Retina (tissue), 1 donor: ENCODE results near the gene RNU6-1.

Source experiments
- DNase-seq: peaks from one replicate; pipeline ENCODE4 v3.0.0-alpha.2; 2016

RNU6-1 gene

DNA sequence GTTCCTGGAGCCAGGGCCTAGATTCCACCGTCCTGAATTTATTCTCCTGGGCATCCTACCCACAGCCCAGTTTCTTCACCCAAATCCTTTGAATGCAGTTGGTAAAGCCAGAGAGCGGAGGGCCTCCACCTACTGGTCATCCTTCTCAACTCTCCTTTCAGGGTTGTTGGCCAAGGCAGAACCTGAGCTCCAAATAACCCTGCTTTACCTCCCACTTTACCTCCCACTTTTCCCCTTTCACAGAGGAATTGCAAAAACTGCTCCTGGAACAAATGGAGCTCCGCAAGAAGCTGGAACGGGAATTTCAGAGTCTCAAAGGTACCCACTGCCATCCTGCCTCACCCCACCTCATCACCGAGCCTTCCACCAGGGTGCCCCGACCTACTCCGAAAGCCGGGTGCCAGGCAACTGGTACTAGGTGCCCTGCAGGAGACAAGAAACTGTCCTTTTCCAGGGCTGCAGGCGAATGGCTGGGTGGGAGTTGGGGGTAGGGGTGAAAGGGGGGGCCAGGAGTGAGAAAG lies 7.8 kb downstream of the RNU6-1 start:
- peak; percentile 52 for DNase-seq

DNA sequence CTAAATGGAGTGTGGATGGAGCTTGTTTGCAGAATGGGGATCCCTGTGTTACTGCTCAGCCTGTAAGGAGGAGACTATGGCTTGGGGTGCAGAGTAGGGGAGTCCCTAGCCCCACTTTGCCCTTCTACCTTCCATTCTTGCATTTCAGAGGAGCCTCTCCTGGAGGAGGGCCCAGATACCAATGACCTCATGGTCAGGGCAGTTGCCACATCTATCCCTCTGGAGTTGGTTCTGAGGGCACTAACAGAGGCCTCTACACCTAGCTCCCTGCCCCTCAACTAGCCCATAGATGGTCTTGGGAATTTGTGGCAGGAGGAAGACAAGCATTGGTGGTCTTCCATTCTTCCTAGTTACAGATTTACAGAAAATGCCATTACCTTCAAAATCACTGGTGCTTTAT lies 8.5 kb downstream of the RNU6-1 start:
- DNase-seq, result no peak

DNA sequence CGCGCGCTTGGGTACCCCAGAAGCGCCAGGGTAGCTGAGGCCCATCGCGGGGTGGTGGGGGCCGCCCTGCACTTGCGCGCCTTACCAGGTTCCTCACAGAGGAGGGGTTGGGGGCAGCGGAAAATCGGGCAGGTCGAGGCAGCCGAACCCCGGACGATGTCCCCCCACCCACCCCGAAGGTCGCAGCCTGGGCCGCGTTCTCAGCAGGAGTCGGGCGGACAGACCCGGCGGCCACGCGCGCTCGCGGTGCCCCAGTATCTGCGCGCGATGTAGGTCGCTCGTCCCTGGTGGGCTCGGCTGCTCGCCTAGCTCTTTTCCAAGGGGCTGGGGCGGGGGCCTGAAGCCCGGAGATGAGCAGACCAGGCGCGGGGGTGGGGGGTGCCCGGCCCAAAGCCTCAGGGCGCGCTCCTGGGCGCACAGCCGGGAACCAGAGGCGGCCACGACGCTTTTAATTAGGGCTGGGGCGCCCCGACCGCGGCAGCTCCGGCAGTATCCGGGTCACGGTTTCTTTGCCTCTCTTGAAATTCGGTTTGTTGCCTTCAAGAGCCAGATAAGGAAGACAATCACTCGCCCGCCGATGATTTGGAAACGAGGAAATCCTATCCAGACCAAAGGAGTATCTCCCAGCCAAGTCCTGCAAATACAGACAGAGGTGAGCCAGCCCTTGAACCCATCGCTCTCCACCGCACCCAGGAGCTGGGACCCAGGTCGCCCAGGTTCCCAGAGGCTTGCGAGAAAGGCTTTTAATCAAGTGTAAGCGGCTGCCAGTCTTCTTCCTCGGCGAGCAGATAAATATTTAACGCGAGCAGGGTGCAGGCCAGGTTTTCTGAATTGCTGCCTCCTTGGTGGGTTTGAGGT lies 10.0 kb downstream of the RNU6-1 start:
- DNase-seq, result peak; percentile 54

DNA sequence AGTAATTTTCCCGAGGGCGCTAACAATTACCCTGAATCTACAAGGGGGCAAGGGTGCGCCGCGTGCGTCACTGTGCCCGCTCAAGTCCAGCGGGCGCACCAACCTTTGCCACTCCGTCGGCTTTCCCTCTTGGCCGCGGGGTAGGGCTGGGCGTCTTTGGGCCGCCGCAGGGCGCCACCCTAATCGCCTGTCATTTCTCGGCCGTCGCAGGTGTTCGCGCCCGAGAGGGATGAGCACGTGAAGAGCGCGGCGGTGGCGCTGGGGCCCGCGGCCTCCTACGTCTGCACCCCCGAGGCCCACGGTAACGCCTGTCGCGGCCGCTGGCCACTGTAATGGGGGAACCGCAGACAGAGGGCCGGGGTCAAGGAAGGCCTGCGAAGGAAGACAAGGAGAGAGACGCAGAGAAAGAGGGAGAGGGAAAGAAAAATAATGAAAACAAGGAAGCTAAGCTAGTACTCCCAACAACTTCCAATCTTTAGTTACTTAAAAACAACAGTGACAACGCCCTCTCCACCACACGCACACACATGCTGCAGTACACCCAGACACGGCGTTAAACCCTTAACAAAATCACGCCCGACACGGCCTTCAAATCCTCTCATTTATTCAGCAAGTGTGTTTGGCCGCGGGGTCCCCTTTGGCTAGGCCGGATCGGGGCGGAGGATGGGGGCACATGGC lies 10.7 kb downstream of the RNU6-1 start:
- peak; percentile 67 for DNase-seq

DNA sequence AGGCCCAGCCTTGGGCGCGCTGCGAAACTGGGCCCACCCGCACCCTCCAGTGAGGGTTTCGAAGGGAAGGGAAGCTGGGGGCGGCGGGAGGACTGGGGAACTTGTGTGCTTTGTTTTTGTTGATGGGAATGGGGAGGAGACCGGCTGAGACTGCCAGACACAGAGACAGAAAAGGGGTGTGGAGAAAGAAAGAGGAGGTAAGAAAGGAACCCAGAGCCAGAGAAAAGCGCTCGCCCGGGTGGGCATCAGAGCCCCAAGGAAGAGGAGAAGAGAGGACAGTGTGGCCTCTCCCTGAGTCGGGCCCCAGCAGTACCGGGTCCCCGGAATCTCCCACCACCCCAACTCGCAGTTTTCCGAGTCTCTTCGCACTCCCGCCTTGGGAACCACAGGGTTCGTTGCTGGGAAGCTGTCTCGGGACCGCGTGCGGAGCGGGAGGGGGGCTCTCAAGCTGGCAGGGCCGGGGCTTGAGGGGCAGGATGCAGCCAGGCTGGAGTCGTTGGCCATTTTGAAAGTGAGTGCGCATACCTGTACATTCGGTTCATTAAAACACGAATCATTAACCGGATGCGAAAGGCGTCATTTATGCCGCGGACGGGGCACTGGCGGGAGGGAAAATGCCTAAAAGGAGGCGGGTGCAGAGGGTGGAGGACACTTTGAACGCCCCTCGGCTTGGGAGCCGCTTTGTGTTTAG lies 11.4 kb downstream of the RNU6-1 start:
- DNase-seq, result peak; percentile 52

DNA sequence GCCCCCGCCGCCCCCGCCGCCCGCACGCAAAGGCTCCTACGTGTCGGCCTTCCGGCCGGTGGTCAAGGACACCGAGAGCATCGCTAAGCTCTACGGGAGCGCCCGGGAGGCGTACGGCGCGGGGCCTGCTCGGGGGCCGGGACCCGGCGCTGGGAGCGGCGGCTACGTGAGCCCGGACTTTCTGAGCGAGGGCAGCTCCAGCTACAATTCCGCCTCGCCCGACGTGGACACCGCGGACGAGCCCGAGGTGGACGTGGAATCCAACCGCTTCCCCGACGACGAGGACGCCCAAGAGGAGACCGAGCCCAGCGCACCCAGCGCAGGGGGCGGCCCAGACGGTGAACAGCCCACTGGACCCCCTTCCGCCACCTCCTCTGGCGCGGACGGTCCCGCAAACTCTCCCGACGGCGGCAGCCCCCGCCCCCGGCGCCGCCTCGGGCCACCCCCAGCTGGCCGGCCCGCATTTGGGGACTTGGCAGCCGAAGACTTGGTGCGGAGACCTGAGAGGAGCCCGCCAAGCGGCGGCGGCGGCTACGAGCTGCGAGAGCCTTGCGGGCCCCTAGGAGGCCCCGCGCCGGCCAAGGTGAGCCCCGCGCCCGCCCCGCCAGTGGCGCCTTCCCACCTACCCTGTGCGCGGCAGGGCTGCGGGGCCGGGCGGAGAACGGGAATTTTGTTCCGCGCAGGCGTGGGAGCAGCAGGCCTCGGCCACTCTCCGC lies 12.1 kb downstream of the RNU6-1 start:
- peak; percentile 60 for DNase-seq

DNA sequence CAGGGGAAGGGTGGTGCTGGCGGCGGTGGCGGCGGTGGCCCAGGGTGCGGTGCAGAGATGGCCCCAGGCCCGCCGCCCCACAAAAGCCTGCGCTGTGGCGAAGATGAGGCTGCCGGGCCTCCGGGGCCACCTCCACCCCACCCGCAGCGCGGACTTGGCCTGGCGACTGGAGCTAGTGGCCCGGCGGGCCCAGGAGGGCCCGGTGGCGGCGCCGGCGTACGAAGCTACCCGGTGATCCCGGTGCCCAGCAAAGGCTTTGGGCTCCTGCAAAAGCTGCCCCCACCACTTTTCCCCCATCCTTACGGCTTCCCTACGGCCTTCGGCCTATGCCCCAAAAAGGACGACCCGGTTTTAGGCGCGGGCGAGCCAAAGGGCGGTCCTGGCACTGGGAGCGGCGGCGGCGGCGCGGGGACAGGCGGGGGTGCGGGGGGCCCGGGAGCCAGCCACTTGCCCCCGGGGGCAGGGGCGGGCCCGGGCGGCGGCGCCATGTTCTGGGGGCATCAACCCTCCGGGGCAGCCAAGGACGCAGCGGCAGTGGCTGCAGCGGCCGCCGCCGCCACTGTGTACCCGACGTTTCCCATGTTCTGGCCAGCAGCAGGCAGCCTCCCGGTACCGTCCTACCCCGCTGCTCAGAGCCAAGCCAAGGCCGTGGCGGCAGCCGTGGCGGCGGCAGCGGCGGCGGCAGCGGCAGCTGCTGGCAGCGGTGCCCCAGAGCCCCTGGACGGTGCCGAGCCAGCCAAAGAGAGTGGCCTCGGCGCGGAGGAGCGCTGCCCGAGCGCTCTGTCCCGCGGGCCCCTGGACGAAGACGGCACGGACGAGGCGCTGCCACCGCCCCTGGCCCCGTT lies 12.9 kb downstream of the RNU6-1 start:
- DNase-seq, result peak; percentile 32

DNA sequence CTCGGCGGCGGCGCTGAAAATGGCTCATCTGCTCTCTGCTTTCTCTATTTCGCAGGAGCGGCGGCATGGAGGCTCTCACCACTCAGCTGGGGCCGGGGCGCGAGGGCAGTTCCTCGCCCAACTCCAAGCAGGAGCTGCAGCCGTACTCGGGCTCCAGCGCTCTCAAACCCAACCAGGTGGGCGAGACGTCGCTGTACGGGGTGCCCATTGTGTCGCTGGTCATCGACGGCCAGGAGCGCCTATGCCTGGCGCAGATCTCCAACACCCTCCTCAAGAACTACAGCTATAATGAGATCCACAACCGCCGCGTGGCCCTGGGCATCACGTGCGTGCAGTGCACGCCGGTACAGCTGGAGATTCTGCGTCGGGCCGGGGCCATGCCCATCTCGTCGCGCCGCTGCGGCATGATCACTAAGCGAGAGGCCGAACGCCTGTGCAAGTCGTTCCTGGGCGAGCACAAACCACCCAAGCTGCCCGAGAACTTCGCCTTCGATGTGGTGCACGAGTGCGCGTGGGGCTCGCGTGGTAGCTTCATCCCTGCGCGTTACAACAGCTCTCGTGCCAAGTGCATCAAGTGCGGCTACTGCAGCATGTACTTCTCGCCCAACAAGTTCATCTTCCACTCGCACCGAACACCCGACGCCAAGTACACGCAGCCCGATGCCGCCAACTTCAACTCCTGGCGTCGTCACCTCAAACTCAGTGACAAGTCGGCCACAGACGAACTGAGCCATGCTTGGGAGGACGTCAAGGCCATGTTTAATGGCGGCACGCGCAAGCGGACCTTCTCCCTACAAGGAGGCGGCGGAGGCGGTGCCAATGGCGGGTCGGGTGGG lies 13.7 kb downstream of the RNU6-1 start:
- peak; percentile 77 for DNase-seq

DNA sequence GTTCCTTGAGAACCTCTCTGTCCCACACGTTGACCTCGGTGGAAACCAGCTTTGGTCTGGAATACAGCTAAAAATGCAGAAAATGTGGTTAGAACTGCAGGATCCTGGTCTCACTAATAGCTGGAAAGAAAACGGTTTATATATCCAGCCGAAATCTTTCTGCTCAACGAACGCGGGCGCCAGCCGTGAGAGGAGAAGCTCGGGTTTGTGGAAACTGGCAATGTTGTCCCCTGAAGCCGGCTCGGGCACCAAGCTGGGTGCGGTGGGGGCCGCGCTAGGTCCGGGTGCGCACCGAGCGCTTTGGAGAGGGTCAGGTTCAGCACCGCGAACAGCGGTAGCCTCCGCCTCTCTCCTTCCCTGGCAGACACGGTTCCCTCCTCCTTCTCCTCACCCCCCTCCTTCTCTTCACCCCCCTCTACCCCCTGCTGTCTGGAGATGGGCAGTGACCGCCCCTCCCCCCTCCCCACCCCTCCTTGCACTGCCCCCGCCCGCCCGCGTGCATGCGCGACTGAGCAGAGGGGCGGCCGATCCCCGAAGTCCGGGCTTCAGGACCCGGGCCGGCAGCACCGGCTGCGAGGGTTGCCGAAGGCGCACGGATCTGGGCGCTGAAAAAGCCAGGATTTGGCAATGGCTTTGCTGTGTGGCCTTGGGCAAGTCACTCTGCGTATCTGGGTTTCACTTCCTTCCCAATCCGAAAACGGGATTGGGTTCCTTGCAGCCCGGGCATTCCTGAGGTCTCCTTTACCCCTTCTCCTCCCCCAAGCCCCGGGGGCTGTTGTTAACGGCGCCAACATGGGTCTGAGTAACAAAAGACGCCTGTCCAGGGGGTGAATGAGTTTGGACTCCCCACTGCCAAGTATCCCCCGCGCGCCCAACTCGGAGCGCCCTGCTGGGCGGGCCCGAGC lies 14.6 kb downstream of the RNU6-1 start, which contains the start of gene SKOR1:
TSS of gene SKOR1 (plus strand) at position 534 of the 905 bp plus-strand sequence. CDS start at position 628, 94 bp downstream.
- DNase-seq, result peak; percentile 69

DNA sequence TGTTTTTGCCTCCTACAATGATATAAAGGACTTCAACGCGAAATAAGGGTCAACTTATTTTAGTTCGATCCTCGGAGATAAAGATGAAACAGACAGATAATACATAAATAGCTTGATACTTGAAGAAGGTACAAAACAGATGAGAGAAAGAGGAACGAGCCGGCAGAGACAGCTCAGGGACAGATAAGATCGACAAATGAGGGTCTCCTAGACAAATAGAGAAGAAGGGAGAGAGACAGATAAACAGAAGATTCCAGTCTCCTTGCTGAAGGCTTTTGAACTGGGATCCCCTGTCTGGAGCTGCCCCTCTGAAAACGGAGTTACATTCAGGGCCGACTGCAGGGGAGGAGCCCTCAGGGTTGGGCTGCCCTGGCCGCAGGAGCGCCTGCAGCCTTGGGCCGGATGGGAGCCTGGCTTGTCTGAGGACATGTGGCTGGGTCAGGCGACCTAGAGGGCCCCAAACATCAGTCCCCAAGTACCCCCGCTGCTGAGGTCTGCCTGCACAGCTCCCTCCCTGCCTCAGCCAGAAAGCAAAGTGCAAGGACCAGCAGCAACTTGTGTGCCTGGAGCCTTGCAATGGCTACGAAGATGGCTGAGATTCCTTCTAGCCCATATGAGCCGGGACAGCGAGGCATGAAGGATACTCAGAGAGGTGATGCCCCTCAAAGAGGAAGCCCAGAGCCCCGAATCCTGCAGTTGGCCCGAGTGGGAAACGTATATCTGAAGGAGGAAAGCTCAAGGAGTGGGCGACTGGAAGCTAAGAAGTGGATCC lies 15.5 kb downstream of the RNU6-1 start:
- DNase-seq, result peak; percentile 54

DNA sequence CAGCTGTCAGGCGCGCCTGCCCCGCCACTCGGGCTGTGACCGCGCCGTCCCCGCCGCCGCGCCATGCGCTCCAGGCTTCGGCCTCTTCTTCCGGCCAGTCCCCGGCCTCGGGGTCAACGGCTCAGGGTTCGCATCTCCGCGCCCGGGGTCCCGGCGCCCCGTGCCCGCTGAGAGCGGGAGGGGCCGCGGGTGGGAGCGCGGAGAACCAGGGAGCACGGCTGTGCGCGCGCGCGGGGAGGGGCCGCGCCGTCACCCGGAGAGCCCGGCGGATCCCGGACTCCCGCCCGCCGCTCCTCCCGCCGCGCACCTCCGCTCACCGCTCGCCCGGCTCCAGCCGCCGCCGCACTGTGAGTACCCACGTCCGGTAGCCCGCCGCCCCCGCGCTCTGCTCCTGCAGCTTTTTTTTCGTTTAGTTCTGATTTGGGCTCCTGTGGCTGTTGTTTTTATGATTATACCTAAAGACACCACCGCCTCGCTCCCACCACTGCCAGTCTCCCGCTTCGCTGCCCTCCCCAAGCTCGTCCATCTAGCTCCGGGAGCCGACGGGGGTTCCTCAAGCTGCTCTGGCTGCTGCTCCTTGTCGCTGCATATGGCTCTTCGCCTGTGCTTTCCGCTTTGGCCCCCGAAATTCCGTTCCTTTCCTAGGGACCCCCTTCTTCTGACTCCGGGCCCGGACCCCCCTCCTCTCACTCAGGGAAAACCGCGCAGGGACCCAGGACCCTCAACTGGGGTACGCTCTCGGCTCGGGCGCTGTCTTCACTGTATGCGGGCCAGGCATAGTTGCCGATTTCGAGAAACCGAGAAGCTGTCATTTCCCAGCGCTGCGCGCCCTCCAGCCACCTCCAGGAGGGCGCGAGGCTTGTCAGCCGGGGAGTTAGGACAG lies 16.3 kb downstream of the RNU6-1 start:
- DNase-seq, result peak; percentile 74

DNA sequence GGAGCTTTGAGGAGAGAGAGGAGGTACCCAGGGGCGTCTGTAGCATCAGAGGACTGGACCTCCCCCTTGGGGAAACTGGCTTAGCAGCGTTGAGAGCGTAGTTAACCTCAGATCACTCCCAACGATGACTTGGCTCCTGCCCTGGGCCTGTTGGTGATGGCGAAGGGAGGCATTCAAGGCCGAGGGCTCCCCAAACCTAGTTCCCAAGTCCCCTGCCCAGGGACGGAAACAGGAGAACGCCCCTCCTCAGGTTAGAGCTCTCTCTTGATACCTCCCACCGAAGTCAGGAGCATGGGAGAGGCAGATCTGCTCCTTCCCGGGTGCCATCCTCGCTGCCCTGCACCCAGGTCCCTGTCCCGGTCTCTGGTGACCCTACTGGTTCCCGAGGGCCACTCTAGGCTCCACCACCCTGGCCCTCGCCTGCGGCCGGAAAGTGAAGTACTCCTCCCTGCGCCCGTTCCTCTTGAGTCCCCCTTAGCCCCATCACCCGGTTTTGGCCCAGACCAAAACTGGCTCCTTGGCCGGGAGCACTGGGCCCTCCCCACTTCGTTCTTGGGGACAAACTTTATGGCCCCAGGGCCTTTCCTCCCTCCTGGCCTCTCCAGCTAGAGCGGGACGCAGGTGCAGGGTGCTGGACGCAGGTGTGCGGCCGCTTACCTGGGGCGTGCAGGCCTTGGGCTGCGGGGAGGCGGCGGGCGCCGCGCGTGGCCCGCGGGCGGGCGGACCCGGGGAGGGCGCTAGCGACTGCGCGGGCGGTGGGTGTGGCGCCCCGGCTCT lies 17.1 kb downstream of the RNU6-1 start:
- DNase-seq, result peak; percentile 40

DNA sequence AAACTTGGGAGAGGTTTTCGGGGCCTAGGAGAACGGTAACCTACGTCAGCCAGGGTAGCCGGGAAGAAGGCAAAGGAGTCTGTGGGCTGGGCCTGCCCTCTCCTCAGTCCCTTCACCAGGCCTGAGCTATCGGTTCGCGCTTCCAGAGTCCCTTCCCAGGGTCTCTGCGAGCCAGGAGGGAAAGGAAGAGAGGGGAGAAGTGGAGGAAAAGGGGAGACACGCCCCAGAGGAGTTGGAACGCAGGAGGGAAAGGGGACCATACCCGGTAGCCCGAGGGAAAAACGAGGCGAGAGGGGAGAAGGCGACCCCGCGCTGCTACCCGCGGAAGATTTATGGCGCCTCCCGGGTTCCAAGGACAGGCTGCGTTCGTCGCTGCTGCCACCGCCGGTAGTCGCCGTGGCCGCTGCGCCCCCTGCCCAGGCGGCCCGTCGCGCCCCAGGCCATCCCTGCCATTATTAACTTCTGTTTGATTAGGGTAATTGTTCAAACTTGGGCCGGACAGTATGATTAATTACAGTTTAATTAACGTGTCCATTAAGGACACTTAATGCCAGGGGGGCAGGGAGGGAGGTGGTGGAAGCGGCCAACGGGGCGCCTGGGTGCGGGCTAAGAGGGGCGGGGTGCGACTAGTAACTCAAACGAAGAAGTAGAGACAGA lies 17.9 kb downstream of the RNU6-1 start:
- peak; percentile 73 for DNase-seq

DNA sequence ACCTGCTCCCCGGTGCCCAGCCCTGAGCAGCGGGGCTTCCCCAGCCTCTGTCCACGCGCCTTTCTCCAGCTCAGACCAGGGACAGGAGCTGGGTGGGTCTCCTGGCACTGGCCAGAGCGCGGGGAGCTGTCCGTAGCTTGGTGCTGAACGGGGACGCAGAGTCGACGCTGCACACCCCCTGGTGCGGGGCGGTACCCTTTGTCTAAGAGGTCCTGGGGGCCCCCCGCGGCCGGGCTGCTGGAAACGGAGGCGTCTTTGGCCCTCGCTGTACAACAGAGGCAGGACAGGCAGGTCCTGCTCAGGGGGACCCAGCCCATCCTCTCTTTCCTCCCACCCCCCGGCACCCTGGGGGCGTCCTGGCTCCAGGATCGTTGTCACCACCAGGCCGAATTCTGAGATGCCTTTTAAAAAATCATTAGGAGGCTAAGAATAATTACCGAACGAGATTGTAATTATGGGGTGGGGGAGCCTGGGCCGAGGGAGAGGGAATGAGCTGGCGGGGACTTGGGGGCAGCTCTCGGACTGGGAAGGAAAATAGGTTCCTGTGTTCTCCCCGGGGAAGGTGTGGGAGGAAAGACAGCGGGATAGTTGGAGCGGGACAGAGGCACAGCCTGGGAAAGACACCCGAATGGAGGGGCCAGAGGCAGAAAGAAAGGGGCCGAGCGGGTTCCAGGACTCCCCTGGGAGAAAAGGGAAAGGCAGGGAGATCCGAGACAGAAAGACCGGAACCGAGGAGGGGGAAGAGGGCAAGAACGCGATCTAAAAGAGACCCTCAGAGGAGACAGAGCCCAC lies 18.7 kb downstream of the RNU6-1 start:
- peak; percentile 75 for DNase-seq
